HG03439 (cell line): ENCODE measurements around the gene ZSCAN29.

Experiments used
- ATAC-seq: cut with Tn5 transposase; IDR thresholded peaks from one replicate; pipeline ENCODE4 v1.9.1; 2021; ENCODE audit warnings: mild to moderate bottlenecking, moderate library complexity; ENCODE audit not compliant: unreplicated experiment

ZSCAN29 gene

DNA sequence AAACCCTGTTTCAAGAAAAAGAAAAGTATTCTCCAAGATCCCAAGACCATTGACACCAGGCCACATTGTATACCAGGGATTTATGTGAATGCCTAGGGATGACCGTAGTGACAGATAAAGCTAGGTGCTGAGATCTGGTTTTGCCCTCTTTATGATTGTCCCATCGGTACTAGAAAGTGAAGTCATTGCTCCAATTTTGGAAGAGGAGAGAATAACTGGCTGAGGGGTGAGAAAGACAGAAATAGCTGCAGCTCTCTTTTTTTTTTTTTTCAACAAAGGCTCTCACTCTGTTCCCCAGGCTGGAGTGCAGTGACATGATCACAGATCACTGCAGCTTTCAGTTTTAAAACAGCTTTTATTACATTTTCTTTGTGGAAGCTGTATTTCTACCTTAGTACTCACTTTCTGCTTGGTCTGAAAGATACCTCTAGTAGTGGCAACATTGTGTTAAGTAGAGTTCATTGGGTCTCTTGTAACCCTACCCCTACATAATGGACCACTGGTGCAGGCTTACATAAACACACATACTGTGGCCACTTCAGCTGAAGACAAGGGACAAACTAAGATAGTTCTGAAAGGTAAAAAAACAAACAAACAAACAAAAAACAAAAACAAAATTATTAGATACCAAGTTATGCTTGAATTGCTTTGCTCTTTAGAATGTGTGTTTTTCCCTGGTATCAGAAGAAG, 18.0 kb downstream of the ZSCAN29 start:
- ATAC-seq, result no peak

DNA sequence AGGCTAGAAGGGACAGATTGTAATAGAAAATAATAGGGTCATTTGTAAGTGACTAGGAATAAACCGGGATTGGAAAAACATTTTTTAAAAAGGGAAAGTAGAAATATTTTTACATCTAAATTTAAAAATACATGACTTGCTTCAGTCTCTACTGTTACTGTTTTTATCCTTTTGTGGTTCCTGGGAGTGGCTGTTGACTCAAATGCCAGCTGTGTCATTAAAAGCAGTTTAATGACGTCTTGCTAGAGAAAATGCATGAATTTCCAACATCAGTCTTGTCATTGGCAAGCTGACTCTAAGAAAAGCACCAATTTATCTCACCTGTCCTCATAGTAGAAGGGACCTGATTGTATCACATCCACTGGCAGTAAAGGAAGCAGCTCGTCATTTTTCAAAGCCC, 23.7 kb downstream of the ZSCAN29 start:
- no peak for ATAC-seq

DNA sequence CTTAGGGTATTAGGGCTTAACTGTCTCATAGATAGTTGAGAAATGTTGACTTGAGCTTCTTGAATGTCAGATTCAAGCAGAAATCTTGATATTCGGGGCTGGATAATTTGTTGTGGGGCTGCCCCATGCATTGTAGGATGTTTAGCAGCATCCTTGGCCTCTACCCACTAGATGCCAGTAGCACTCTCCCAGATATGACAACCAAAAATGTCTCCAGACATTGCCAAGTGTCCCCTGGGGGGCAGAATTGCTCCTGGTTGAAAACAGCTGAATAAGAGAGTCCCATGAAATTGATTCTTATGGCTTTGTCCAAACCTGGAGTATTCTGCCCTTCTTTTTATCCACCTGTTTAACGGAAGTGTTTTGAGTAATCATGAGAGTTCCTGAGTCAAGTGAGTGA, 24.5 kb downstream of the ZSCAN29 start:
- ATAC-seq, result no peak

DNA sequence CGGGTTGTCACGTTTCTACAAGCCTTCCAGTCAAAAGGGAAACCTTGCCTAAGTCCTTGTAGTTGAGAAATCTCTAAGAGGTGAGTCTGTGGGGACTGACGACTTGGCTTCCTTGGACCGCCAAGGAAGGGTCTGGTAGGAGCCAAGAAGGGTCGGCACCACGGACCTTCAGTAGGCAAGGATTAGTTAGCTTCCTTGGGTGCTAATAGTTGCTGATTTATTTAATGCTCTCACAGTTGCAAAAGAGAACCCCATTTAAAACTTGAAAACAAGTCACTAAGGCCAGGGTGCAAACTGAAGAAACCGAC, 40.1 kb downstream of the ZSCAN29 start:
- ATAC-seq, result peak; percentile 18

DNA sequence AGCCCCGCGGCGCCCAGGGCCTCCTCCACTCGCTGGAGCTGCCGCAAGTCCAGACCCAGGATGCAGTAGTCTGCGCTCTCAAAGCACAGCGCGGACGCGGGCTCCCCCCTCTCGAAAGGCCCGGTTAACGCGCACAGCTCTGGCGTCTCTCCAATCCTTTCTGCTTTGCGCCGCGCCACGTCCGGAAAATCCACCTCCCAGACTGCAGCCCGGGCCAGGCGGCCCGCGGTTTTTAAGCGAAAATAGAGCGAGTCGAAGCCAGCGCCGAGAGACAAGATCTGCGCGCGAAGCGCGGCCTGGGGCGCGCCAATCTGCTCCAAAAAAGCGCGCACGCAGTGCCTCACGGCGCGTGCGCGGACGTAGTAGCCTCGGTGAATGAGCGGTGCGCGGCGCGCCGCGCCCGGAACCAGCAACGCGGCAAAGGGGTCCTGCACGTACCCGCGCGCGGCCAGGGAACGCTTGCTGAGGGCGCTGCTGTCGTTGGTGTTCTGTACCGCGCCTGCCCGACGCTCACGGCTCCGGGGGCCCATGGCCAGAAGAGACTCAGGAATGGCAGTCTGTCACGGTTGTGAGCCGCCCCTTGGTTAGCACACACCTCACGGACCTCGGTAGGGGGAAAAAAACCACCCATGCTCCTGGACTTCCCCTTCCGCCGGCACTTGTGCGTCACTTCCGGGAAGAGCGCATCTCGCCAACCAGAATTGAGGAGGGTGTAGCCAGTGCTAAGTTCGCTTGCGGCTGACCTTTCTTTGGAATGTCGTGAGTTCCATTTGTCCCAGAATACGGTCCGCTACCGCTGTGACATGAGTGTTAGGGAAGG, 40.7 kb downstream of the ZSCAN29 start, which contains the start of gene LCMT2:
LCMT2 (minus strand) TSS at position 614 of the 820 bp plus-strand sequence; CDS start at position 530, 84 bp downstream.
- ATAC-seq, result peak; percentile 89

DNA sequence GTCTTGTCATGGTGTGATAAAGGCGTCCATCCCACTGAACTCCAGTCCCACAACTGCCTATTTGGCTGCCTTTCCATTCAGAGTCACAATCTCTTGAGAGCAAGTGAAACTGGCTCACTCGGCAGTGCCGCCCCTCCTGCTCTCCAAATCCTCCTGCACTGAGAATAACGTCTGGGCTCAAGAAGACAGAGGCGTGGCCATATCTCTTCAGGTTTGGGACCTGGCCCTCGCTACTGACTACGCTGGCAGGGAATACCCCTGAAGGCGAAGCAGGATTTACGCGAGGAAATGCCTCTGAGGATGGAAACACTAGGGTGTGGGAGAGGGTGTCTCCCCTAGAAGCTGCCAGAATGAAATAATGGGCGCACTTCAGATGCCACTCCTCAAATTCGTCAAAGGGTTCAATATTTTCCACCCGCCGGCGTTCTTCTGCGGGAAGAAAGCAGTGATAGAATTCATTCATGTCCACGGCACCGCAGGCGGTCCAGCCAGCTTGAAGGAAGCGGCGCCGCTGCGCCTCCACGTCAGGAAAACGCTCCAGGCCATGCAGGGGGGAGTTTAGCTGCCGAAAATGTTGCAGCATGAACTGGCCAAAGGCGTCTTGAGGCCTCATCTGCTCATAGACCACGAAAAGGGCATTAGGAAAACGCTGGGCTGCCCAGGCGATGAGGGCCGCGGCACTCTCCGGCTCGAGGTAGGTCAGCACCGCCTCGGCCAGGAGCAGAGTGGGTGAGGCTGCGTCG, 41.5 kb downstream of the ZSCAN29 start:
- no peak for ATAC-seq

DNA sequence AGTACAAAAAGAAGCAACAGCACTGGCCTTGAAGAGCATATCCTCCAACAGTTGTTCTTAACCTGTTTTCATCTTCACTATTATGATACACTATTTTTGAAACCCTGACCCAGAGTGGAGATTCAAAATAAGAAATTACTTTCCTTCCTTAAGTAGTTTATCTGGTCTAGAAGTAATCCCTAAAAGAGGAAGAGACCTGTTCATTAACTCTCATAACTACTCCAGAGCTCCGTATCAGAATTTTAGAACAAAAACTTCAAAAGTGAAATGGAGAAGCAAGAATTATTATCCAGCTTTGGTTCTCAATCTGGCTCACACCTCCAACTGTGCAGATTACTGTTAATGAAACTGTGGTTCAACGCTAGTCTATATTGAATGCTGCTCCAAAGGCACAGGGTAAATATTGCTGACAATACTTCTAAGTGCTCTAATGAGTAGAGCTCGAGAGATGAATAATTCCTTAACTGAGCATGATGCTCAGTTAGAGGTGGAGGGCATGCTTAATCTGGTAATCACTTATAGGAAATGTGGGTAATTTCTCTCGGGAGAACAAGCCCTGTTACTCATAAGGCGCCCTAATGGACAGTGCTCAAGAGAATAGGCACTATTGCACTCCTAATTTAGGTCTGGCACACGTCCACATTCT, 45.7 kb downstream of the ZSCAN29 start:
- no peak for ATAC-seq

DNA sequence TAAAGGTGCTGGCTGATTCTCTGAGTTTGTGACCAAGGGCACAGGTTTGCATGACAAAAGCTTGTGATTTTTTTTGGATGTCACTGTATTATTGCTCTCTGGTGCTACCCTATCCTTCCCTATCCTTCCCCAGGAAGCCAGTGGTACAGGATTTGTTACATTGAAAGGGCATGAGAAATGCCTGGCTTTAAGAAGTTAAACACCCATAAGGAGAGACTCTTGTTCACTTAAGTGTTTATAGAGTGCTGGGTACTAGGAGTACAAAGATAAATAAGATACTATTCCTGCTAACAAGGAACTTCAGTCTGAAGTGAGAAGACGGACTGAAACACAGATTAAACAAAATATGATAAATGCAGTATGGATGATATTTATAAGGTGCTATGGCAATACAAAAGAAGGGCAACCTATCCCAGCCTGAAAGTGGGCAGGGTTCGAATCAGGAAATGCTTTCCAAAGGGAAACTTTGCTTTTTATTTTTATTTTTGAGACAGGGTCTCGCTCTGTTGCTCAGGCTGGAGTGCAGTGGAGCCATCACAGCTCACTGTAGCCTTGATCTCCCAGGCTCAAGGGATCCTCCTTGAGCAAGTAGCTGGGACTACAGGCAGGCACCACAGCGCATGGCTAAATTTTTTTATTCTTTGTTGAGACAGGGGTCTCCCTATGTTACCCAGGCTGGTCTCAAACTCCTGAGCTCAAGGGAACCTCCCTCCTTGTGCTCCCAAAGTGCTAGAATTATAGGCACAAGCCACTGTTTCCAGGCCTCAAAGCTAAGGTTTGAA, 51.7 kb downstream of the ZSCAN29 start:
- no peak for ATAC-seq

DNA sequence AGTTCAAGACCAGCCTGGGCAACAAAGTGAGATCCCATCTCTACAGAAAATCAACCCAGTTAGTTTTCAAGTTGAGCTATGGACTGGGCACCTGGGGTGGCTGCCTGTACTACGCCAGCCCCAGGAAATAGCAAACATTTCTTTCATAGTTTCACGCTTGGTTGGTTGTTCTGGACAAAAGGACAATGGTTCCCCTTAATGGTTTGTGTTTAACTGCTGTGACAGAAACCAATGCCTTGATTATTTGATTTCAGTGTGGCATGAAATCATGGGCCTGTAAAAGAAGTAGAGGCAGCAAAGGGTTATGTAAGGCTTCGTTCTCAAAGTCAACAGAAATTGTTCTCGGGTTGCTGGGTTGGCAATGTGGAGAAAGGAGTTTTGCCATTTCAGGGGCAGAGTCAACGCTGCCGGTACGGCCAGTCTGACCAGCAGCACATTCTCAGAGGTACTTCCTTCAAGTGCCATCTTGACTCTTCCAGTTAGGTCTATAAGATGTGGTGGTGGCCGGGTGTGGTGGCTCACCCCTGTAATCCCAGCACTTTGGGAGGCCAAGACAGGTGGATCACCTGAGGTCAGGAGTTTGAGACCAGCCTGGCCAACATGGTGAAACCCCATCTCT, 53.2 kb downstream of the ZSCAN29 start:
- ATAC-seq, result no peak

DNA sequence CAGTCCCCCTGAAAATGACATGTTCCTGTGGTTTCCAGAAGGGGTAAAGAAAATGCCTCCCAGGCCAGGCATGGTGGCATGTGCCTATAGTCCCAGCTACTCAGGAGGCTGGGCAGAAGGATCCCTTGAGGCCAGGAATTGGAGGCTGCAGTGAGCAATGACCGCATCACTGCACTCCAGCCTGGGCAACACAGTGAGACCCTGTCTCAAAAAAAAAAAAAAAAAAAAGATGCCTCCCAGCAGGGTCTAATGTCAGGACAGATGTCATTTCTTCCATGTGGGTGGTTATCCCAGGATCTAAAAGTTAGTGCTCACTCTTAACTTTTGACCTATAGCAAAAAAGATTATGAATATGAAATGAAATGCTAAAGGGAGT, 53.9 kb downstream of the ZSCAN29 start:
- no peak for ATAC-seq

DNA sequence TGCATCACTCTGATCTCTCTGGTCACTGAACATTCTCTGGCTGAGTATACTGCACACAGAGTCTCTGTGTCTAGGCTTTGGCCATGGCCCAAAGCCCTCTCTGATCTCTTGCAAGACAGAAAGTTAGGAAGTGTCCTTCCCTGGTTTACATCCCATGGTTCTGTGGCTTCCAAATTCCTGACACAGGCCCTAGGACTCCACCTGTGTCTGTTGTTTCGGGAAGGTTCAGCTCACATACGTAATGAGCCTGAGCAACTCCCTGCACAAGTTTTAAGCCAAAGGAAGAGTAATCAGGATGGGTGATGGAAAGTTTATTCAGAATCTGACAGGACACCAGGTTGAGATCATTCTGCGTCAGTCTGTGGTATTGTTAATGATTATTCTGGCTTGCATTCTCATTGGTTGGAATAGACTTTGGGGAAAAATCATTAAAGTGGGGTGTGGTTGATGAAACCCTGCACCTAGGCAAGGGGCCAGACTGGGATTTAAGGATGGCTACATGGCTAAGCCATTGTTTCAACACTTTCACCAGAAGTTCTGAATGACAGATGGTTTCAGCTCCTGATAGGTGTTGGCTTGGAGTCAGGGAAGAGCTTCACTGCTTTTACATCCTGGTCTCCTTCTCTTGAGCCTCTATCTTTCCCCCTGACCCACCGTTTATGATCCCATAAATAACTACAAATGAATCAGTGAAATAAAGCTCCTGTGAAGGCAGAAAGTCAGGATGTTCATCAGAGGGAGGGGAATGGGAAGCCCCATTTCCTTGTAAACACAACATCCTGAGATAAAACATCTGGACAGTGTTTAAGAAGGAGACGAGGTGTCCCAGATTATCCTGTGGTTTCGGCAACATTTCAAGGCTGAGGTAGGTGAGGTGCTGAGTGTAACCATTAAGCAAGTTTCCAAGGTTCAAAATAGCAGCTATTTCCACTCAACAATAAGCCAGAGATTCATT, 54.5 kb downstream of the ZSCAN29 start:
- ATAC-seq, result no peak

DNA sequence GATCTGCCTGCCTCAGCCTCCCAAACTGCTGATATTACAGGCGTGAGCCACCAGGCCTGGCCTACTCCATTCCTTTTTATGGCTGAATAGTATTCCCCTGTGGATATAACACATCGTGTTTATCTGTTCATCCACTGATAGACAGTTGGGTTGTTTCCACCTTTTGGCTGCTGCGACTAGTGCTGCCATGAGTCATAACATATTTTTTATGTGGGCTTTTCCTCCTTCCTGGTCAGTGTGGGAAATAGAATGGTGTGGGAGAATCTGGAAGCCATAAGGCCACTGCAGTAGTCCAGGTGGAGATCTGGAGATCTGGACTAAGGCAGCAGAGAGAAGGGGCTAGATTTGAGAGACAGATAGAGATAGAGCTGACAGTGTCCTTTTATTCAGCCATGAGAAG, 56.7 kb downstream of the ZSCAN29 start:
- ATAC-seq, result no peak

DNA sequence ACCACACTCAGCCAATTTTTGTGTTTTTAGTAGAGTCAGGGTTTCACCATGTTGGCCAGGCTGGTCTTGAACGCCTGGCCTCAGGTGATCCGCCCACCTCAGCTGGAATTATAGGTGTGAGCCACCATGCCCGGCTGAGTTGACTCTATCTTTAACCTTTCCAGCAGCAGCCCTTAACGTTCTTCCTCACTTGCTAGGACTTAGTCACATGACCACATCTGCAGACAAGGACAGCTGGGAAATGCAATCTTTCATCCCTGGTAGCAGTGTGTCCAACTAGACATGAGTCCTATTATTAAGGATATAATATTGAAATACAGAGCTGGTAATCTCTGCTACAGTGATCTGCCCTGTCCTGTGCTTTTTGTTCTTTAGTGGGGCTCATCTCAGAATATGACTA, 58.5 kb downstream of the ZSCAN29 start:
- no peak for ATAC-seq
